Dedifferentiated amniotic fluid mesenchymal stem cell (primary cell): ENCODE data around the gene RGS18.
"Not testable (repeated sequence)": the region's sequence is repeated elsewhere in the genome, so short reads cannot be mapped to it uniquely, and the experiment has no call there.

Experiments used
- DNase-seq: peaks from one replicate; pipeline ENCODE4 v3.0.0-alpha.2; 2016; ENCODE audit errors: extremely low spot score

Gene RGS18

GRCh38 chr1:192158181-192158580 is at the start of gene RGS18:
RGS18 (plus strand) TSS chr1:192158462; CDS start chr1:192158638, 176 bp downstream.
- DNase-seq = no peak

- no peak for DNase-seq
These were observed 48.7 kb upstream of the RGS18 start for GRCh38 chr1:192109576-192109975.

- DNase-seq = no peak
These were observed 43.3 kb upstream of the RGS18 start for GRCh38 chr1:192115000-192115399.

GRCh38 chr1:192118881-192119405 is 39.3 kb upstream of the RGS18 start:
- no peak for DNase-seq

- no peak for DNase-seq
These were observed 38.6 kb upstream of the RGS18 start for GRCh38 chr1:192119701-192120100.

- DNase-seq = no peak
These were observed 35.6 kb upstream of the RGS18 start for GRCh38 chr1:192122668-192123067.

DNA sequence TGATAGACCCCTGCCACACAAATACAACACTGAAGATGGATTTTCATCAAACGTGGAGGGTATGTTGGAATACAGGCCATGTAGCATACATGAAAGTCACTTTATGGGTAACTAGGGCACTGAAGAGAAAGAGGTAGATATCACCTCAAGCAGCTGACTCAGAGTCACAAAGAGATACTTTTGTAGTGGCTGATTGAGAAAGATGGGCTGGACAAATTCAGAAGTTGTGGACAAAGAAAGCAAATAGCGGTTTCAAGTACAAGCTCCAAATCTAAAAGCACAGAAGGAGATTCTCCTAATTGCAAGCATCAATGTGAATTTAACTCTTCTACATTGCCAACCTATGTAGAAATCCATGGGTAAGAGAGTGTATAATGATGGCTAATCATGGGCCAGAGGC is 35.0 kb upstream of the RGS18 start:
- DNase-seq = no peak

- DNase-seq = no peak
These were observed 32.1 kb upstream of the RGS18 start for GRCh38 chr1:192126030-192126619.

GRCh38 chr1:192130175-192130574 is 28.1 kb upstream of the RGS18 start:
- DNase-seq = no peak

GRCh38 chr1:192130865-192131264 is 27.4 kb upstream of the RGS18 start:
- DNase-seq = not testable (repeated sequence)

- DNase-seq = no peak
These were observed 26.3 kb upstream of the RGS18 start for GRCh38 chr1:192131914-192132313.

DNA sequence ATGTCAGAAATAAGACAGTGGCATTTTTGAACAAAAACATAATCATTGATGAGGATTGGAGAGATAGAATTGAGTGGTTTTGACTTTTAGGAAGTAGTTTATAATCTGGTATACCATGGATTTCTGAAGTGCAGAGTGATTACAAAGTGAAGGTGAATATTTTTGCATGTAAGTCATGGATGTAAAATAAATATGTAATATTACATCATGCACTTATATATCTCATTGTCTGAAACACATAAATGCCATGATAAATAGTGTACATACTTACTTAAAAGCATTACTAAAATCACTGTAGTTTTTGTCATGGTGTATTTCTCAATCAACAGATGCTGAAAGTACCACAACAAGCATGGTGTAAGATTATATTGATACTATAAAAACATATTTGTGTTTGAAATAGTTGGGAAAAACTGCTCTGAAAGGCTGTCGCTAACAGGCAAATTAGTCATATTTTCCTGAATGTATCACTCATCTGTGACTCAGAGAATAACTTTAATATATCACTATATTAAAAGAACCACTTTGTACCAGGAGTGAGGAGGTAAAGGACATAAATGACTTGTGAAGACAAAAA is 24.8 kb upstream of the RGS18 start:
- DNase-seq = peak; percentile 48

DNA sequence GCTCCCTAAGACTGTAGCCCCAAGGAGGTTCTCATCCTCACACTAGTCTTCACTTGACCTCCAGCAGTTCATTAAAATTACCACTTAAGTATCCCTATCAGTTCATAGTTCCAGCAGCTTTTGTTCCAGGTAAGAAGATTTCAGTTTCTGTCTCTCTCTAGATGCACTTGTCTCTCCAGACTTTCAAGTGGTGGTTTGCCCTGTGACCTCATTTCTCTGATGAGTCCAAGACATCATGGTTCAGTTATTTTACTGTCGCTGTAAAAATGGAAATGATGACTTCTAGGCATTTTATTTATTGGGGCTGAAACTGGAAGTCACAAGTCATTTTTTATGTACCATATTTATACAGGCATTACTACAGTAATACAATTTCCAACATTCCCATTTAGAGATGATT is 17.9 kb upstream of the RGS18 start:
- DNase-seq = no peak

DNA sequence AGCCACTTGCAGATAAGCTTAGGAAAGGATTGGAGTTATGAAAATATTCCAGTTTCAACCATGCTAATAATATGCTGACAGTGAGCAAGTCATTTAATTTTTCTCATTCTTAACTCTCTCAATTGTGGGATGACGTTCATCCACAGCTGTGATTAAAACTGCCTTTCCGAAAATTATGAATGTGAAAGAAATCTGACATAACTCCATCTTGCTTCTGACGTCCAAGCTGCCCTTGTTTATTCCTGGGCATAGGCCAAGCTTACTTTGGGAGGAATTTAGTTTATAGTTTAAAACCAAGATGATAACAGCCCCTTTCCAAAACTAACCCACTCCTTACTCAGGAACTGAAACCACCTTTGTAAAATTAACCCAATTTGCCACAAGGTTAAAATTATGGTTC is 11.0 kb upstream of the RGS18 start:
- no peak for DNase-seq

- DNase-seq = no peak
These were observed 10.6 kb upstream of the RGS18 start for GRCh38 chr1:192147696-192148095.

DNA sequence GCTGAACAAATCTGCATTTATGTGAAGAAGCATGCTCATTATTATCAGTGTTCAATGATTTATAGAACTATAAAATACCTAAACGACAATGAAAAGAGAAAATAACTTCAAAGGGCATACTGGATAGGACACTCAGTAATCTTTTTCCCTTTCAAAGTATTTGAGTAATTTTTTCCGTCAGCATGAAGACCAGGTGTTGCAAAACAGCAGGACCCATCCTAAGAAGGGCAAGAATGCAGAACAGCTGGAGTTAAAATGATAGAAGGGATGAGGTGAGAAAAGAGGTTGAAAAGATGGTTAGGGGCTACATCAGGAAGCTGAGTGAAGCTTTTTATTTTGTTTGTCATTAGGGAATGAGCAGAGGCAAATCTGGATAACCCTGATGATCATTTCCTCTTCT is 7.1 kb upstream of the RGS18 start:
- DNase-seq = no peak

DNA sequence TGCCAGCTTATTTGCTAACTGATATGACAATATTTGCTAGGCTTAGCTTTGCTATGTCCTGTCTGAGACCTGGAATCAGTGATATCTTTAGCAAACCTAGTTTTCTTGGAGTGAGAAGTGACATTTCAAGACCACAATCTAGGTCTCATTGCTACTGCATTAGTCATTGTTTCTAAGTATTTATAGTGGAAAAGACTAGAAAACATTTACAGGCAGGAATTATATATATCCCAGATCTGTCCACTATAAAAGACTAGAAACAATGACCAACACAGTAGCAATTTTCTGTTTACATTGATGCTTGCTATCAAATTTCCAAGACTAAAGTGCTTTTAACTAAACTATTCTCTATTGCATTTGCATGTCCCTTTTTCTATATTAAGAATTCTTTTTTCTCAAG is 5.0 kb upstream of the RGS18 start:
- peak; percentile 32 for DNase-seq

DNA sequence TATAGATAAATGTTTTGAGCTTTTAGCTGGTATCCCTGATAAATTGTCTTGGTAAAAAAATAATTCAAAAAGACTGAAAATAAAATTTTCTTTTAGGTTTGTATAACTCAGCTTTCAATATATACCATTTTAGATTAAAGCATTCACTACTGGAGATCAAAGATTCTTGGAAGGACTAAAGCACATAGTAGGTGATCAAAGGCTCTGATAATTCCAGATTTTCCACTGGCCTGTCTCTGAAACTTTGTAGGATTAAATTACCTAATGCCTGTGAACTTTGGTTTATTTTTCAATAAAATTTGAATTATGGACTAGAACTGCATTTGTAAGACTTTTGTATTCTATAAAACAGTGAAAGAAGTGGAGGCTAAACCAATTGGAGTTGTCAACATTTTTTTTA is 1.2 kb upstream of the RGS18 start:
- DNase-seq = no peak

GRCh38 chr1:192159014-192159413 is 752 bp downstream of the RGS18 start:
- DNase-seq = no peak

DNA sequence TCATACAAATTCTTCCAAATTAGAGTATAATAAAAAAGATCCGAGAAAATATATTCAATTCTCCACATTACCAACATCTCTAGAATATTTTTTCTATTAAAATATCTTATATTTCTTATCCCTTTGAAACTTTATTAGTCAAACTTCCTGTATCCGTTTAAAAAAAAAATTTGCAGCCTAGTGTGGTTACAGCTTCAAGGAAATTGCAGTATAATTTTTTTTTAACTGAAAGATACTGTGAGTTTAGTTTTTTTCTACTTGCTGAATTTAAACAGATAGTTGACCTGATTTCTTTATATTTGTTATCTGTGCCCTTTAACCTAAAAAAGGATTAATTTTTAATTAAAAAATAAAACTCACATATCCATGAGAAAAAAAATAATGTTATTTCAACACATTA is 1.5 kb downstream of the RGS18 start:
- DNase-seq = no peak

- DNase-seq = no peak
These were observed 1.9 kb downstream of the RGS18 start for GRCh38 chr1:192160196-192160595.

DNA sequence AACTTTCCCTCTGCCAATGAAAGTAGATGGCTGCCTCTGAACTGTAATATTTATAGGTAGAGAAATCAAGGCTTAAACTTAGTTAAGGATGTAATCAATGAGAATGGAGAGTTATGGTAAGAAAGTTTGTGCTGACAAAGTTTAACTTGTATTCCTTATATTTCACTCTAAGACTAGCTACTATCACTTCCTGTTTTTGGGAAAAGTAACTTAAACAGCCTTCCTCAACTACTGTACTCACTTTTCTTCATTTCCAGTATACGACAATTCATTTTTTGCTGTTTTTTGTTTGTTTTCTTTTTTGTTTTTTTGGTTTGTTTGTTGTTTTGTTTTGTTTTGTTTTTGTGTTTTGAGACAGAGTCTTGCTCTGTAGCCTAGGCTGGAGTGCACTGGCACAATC is 3.7 kb downstream of the RGS18 start:
- DNase-seq = no peak

DNA sequence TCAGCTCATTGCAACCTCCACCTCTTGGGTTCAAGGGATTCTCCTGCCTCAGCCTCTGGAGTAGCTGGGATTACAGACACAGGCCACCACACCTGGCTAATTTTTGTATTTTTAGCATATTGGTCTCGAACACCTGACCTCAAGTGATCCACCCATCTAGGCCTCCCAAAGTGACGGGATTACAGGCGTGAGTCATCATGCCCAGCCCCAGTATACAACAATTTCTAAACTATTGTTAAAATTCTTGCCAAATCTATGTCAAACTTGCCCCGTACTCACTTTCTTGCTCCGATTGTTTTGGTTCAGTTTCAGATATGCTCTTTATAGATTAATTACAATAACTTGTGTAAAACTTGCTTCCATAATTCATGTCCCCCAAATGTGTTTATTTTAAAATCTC is 4.1 kb downstream of the RGS18 start:
- no peak for DNase-seq

GRCh38 chr1:192165002-192165401 is 6.7 kb downstream of the RGS18 start:
- not testable (repeated sequence) for DNase-seq
